HepG2 (cell line): Measurements from ENCODE around the gene WDR35. TPM values are rescaled to one million over a fixed set of nuclear protein-coding genes. Genes with fewer than 3 reads are reported as not detected.

Experiments
- HDAC1 ChIP-seq: sonication (generic); formaldehyde crosslinking; IDR thresholded peaks from 2 replicates; pipeline ENCODE4 v1.5.1; 2020; ENCODE audit warnings: mild to moderate bottlenecking, missing genetic modification reagents
- HMG20A ChIP-seq: IDR thresholded peaks from 2 replicates; pipeline ENCODE4 v1.6.1; 2016; ENCODE audit warnings: borderline replicate concordance
- HNRNPLL ChIP-seq: fragments of 200-400 bp; formaldehyde crosslinking; IDR thresholded peaks from 2 replicates; pipeline ENCODE4 v1.6.1; 2017; ENCODE audit warnings: mild to moderate bottlenecking, low read depth, low read length; ENCODE audit not compliant: poor library complexity, severe bottlenecking
- NFYC ChIP-seq: IDR thresholded peaks from 2 replicates; pipeline ENCODE4 v1.6.1; 2016; ENCODE audit warnings: missing genetic modification reagents, missing compliant biosample characterization
- PHF21A ChIP-seq: sonication (generic); formaldehyde crosslinking; IDR thresholded peaks from 2 replicates; pipeline ENCODE4 v1.5.0; 2020; ENCODE audit warnings: mild to moderate bottlenecking, missing genetic modification reagents
- ZNF639 ChIP-seq: conservative IDR thresholded peaks from 2 replicates; pipeline ENCODE4 v1.6.1; 2018; ENCODE audit warnings: missing genetic modification reagents
- ZNF724P ChIP-seq: sonication (generic); formaldehyde crosslinking; IDR thresholded peaks from 2 replicates; pipeline ENCODE4 v1.8.0; 2022; ENCODE audit warnings: missing genetic modification reagents, borderline replicate concordance
- ZNF773 ChIP-seq: sonication (generic); formaldehyde crosslinking; IDR thresholded peaks from 2 replicates; pipeline ENCODE4 v1.4.0; 2020; ENCODE audit warnings: missing genetic modification reagents, borderline replicate concordance
- ZNF878 ChIP-seq: sonication (generic); formaldehyde crosslinking; IDR thresholded peaks from 2 replicates; pipeline ENCODE4 v1.8.1; 2023; ENCODE audit warnings: mild to moderate bottlenecking, missing genetic modification reagents, moderate library complexity
- polyA plus RNA-seq, 8 experiments: library from polyadenylated mRNA; depleted of rRNA in 3 of 8; stranded (reverse) in 7 of 8; unstranded in 1 of 8; fragments of >200 nt; fragmentation: Illumina TruSeq in 4 of 8; extraction: Trizol in 4 of 8; gene quantifications; 2 replicates each; pipeline versions ENCODE4 v1.2.1 to v1.2.3, GENCODE V29; 2011 to 2016; ENCODE audit warnings: low read depth in 4 of 8, missing spikeins in 1 of 8, mixed read lengths in 1 of 8; ENCODE audit not compliant: insufficient read depth in 1 of 8
- total RNA-seq, 5 experiments: library from RNA; depleted of rRNA; stranded (reverse); fragments of >200 nt; fragmentation: Illumina TruSeq; extraction: Trizol; gene quantifications; 2 replicates each; pipeline ENCODE4 v1.2.3, GENCODE V29; 2016; ENCODE audit warnings: low read depth in 1 of 5
- TF ChIP-seq, protein P1 (sequence below): sonication (generic); formaldehyde crosslinking; IDR thresholded peaks from 2 replicates; pipeline ENCODE4 v1.4.0; 2020; ENCODE audit warnings: missing genetic modification reagents
- TF ChIP-seq, protein P2 (sequence below): sonication (generic); formaldehyde crosslinking; IDR thresholded peaks from 2 replicates; pipeline ENCODE4 v1.4.0; 2020; ENCODE audit warnings: missing genetic modification reagents
- TF ChIP-seq, protein P3 (sequence below): sonication (generic); formaldehyde crosslinking; IDR thresholded peaks from 2 replicates; pipeline ENCODE4 v1.8.0; 2022; ENCODE audit warnings: missing genetic modification reagents, mild to moderate bottlenecking, borderline replicate concordance

The WDR35 gene
- total and polyA plus RNA-seq, 2 of the 13 experiments (the other 11 are each of a cell fraction or from before 2014, with no cell fraction given): 11.1 to 19.6 TPM

DNA sequence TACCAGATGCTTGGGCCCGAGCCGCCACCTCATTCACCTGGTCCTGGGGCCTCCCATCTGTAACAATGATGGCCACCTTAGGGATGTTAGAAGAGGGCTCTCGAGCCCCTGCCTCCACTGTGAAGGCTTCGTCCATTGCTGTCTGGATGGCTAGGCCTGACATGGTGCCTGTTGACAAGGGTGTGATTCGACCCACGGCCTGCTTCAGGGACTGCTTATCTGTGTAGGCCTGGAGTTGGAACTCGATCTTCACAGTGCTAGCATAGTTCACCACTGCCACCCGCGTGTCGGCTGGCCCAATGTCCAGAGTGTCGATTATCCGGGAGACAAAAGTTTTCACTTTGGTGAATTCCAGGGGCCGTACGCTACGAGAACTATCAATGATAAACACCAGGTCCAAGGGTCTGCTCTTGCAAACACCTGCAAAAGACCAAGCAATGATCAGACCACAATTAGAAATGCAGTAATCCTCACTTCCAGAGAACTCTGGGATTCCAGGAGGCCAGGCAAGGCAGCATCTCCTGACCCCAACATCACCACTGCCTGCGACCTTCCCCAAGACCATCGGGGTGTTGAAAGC lies 16.1 kb upstream of the WDR35 start (continued):
- TF ChIP-seq HNRNPLL (no peak), ZNF639 (no peak), NFYC (no peak), ZNF724P (peak; percentile 53; the same call in 1 of the 2 replicates), ZNF773 (CRISPR knock-in tag) (no peak), PHF21A (CRISPR knock-in tag) (no peak), HMG20A (no peak), ZNF878 (CRISPR knock-in tag) (no peak), HDAC1 (CRISPR knock-in tag) (no peak)
- TF ChIP-seq, protein P1, sequence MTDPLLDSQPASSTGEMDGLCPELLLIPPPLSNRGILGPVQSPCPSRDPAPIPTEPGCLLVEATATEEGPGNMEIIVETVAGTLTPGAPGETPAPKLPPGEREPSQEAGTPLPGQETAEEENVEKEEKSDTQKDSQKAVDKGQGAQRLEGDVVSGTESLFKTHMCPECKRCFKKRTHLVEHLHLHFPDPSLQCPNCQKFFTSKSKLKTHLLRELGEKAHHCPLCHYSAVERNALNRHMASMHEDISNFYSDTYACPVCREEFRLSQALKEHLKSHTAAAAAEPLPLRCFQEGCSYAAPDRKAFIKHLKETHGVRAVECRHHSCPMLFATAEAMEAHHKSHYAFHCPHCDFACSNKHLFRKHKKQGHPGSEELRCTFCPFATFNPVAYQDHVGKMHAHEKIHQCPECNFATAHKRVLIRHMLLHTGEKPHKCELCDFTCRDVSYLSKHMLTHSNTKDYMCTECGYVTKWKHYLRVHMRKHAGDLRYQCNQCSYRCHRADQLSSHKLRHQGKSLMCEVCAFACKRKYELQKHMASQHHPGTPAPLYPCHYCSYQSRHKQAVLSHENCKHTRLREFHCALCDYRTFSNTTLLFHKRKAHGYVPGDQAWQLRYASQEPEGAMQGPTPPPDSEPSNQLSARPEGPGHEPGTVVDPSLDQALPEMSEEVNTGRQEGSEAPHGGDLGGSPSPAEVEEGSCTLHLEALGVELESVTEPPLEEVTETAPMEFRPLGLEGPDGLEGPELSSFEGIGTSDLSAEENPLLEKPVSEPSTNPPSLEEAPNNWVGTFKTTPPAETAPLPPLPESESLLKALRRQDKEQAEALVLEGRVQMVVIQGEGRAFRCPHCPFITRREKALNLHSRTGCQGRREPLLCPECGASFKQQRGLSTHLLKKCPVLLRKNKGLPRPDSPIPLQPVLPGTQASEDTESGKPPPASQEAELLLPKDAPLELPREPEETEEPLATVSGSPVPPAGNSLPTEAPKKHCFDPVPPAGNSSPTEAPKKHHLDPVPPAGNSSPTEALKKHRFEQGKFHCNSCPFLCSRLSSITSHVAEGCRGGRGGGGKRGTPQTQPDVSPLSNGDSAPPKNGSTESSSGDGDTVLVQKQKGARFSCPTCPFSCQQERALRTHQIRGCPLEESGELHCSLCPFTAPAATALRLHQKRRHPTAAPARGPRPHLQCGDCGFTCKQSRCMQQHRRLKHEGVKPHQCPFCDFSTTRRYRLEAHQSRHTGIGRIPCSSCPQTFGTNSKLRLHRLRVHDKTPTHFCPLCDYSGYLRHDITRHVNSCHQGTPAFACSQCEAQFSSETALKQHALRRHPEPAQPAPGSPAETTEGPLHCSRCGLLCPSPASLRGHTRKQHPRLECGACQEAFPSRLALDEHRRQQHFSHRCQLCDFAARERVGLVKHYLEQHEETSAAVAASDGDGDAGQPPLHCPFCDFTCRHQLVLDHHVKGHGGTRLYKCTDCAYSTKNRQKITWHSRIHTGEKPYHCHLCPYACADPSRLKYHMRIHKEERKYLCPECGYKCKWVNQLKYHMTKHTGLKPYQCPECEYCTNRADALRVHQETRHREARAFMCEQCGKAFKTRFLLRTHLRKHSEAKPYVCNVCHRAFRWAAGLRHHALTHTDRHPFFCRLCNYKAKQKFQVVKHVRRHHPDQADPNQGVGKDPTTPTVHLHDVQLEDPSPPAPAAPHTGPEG (CRISPR knock-in tag): peak; percentile 35; the same call in 1 of the 2 replicates
- TF ChIP-seq, protein P2, sequence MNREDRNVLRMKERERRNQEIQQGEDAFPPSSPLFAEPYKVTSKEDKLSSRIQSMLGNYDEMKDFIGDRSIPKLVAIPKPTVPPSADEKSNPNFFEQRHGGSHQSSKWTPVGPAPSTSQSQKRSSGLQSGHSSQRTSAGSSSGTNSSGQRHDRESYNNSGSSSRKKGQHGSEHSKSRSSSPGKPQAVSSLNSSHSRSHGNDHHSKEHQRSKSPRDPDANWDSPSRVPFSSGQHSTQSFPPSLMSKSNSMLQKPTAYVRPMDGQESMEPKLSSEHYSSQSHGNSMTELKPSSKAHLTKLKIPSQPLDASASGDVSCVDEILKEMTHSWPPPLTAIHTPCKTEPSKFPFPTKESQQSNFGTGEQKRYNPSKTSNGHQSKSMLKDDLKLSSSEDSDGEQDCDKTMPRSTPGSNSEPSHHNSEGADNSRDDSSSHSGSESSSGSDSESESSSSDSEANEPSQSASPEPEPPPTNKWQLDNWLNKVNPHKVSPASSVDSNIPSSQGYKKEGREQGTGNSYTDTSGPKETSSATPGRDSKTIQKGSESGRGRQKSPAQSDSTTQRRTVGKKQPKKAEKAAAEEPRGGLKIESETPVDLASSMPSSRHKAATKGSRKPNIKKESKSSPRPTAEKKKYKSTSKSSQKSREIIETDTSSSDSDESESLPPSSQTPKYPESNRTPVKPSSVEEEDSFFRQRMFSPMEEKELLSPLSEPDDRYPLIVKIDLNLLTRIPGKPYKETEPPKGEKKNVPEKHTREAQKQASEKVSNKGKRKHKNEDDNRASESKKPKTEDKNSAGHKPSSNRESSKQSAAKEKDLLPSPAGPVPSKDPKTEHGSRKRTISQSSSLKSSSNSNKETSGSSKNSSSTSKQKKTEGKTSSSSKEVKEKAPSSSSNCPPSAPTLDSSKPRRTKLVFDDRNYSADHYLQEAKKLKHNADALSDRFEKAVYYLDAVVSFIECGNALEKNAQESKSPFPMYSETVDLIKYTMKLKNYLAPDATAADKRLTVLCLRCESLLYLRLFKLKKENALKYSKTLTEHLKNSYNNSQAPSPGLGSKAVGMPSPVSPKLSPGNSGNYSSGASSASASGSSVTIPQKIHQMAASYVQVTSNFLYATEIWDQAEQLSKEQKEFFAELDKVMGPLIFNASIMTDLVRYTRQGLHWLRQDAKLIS (CRISPR knock-in tag): no peak
- TF ChIP-seq, protein P3, sequence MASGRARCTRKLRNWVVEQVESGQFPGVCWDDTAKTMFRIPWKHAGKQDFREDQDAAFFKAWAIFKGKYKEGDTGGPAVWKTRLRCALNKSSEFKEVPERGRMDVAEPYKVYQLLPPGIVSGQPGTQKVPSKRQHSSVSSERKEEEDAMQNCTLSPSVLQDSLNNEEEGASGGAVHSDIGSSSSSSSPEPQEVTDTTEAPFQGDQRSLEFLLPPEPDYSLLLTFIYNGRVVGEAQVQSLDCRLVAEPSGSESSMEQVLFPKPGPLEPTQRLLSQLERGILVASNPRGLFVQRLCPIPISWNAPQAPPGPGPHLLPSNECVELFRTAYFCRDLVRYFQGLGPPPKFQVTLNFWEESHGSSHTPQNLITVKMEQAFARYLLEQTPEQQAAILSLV (CRISPR knock-in tag): no peak
